Measurements from ENCODE around the gene LTB.

LTB gene

DNA sequence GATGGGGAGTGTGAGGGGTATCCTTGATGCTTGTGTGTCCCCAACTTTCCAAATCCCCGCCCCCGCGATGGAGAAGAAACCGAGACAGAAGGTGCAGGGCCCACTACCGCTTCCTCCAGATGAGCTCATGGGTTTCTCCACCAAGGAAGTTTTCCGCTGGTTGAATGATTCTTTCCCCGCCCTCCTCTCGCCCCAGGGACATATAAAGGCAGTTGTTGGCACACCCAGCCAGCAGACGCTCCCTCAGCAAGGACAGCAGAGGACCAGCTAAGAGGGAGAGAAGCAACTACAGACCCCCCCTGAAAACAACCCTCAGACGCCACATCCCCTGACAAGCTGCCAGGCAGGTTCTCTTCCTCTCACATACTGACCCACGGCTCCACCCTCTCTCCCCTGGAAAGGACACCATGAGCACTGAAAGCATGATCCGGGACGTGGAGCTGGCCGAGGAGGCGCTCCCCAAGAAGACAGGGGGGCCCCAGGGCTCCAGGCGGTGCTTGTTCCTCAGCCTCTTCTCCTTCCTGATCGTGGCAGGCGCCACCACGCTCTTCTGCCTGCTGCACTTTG, 6.8 kb downstream of the LTB start, which contains the start of gene TNF:
Gene TNF, plus strand, starts transcription at position 231 of the 567 bp plus-strand sequence. Its CDS starts 177 bp downstream, at position 408.
- DNase-seq = no peak

DNA sequence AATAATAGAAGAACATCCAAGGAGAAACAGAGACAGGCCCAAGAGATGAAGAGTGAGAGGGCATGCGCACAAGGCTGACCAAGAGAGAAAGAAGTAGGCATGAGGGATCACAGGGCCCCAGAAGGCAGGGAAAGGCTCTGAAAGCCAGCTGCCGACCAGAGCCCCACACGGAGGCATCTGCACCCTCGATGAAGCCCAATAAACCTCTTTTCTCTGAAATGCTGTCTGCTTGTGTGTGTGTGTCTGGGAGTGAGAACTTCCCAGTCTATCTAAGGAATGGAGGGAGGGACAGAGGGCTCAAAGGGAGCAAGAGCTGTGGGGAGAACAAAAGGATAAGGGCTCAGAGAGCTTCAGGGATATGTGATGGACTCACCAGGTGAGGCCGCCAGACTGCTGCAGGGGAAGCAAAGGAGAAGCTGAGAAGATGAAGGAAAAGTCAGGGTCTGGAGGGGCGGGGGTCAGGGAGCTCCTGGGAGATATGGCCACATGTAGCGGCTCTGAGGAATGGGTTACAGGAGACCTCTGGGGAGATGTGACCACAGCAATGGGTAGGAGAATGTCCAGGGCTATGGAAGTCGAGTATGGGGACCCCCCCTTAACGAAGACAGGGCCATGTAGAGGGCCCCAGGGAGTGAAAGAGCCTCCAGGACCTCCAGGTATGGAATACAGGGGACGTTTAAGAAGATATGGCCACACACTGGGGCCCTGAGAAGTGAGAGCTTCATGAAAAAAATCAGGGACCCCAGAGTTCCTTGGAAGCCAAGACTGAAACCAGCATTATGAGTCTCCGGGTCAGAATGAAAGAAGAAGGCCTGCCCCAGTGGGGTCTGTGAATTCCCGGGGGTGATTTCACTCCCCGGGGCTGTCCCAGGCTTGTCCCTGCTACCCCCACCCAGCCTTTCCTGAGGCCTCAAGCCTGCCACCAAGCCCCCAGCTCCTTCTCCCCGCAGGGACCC, 7.8 kb downstream of the LTB start:
- no peak for DNase-seq

DNA sequence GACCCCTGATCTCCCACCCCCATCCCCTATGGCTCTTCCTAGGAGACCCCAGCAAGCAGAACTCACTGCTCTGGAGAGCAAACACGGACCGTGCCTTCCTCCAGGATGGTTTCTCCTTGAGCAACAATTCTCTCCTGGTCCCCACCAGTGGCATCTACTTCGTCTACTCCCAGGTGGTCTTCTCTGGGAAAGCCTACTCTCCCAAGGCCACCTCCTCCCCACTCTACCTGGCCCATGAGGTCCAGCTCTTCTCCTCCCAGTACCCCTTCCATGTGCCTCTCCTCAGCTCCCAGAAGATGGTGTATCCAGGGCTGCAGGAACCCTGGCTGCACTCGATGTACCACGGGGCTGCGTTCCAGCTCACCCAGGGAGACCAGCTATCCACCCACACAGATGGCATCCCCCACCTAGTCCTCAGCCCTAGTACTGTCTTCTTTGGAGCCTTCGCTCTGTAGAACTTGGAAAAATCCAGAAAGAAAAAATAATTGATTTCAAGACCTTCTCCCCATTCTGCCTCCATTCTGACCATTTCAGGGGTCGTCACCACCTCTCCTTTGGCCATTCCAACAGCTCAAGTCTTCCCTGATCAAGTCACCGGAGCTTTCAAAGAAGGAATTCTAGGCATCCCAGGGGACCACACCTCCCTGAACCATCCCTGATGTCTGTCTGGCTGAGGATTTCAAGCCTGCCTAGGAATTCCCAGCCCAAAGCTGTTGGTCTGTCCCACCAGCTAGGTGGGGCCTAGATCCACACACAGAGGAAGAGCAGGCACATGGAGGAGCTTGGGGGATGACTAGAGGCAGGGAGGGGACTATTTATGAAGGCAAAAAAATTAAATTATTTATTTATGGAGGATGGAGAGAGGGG, 8.8 kb downstream of the LTB start:
- no peak for DNase-seq

DNA sequence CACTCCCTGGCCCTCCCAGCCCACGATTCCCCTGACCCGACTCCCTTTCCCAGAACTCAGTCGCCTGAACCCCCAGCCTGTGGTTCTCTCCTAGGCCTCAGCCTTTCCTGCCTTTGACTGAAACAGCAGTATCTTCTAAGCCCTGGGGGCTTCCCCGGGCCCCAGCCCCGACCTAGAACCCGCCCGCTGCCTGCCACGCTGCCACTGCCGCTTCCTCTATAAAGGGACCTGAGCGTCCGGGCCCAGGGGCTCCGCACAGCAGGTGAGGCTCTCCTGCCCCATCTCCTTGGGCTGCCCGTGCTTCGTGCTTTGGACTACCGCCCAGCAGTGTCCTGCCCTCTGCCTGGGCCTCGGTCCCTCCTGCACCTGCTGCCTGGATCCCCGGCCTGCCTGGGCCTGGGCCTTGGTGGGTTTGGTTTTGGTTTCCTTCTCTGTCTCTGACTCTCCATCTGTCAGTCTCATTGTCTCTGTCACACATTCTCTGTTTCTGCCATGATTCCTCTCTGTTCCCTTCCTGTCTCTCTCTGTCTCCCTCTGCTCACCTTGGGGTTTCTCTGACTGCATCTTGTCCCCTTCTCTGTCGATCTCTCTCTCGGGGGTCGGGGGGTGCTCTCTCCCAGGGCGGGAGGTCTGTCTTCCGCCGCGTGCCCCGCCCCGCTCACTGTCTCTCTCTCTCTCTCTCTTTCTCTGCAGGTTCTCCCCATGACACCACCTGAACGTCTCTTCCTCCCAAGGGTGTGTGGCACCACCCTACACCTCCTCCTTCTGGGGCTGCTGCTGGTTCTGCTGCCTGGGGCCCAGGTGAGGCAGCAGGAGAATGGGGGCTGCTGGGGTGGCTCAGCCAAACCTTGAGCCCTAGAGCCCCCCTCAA, 9.9 kb downstream of the LTB start, which contains the start of gene LTA:
Gene LTA, plus strand, starts transcription at position 249 of the 871 bp plus-strand sequence. Its CDS starts 454 bp downstream, at position 703.
- DNase-seq = no peak

DNA sequence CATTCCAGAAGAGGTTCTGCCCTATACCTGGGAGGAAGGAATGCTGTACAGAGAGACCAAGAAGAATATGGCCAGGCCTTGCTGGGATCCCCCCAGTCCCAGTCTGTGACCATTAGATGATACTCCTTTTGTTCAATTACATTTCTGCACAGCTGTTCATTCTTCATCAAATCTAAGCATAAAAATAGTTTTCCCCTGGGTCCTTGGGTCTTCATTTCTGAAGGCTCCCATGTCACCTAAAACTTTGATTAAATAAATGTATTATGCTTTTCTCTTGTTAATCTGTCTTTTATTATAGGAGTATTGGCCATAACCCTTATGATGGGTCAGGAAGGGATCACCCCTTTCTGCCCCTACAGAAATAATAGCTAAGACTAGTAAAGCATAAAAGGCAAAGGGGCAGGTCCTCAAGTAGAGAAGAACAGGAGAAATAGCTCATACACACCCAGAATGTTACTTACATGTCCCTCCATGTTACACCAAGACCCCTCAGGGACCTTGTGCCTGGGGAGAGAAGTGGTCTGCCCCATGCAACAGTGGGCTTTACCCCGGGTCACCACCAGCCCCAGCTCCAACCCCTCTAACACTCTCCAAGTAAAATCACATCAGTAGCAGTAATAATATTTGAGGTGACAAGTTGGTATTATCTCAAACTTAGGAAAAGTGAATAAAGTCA, 12.2 kb downstream of the LTB start:
- DNase-seq = no peak

DNA sequence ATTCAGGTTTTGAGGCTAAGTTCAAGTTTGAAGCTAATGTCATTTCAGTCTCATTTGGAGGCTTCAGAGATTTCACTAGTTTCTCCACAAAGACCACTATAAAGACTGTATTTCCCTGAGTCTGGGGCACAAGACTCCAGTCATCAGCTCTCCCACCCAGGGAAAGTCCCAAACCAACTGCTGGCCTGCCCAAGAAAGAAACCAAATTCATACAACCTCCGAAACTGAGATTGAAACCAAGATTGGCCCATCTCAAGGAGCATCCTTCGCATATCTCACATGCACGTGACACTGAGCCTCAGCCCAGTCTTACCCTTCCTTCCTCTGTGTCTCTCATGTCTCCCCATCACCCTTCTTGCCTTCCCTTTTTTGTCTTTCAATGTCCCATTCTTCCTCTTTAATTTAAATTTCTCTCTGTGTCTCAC, 13.7 kb downstream of the LTB start:
- no peak for DNase-seq

DNA sequence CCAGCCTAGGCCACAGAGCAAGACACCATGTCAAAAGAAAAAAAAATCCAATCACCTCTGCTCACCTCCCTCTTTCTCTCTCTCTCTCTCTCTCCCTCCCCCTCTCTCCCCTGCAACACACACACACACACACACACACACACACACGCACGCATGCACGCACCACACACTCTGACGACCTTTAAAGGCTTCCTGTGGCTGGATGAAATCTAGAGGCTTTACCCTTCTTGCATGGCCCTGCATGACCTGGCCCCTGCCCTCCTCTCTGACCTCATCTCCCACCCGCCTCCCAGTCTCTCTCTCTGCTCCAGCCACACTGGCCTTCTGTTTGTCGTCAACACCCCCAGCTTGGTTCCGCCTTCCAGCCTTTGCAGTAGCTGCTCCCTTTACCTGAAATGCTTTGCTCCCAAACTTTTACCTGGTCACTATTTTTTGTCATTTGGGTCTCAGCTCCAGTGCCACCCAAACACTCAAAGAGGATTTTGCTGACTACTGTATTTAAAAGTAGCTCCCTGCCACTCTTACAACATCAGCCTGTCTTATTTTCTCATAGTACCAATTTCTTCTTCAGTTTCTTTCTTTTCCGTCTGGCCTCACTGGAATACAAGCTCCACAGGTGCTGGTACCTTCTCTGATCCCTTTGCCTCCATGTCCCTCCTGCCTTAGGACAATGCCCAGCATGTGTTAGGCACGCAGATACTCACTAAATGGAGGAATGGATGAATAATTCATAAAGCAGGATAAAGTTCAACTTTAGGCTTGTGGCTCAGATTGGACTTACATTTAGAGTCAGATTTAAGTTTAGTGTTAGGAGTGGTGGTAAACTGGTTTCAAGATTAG, 14.5 kb downstream of the LTB start:
- no peak for DNase-seq

DNA sequence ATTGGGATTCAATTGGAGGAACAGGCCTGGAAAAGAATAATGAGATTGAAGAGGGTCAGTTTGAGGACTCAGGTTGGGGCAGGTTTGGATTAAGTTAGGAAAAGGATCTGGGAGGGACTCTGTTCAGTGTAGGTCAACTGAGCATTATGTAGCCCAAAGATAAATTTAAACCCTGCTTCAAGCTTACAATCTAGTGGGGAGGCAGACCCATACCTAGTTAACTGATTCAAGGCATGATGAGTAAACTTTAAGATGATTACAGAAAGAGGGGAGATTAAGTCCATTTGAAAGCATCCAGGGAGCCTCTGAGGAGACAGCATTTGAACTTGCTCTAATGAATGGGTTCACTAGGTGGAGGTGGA, 21.5 kb downstream of the LTB start:
- DNase-seq = no peak

DNA sequence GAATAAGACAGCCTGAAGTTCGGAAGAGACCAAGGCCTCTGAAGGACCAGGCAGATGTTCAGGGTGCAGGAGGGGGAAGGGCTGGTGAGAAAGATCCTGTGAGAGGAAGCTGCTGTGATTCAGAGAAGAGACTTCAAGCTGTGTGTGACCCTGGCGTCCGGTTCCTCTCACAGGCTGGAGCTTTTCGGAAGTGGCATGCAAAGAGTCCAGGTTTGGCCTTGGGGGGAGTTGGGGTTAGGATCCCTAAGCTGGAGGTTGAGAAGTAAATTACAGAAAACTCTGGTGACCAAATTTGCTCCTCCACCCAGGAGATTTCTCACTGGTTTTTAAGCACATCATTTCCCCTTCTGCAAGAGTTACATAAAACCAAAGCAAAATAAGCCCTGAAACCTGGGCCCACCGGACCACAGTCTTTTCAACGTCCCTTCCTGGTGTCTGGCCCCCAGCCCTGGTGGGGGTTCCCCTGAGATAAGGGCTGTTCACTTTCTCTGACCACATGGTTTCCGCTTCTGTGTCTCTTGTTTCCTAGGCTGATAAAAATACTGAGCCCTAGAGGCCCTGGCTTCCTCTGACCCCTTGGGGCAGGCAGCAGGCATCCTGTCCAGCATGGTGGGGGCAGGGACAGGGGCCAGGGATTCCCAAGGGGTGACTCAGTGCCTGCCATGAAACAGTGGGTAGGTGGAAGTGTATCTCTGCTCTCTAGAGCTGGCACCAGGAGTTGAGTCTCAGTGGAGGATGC, 22.1 kb downstream of the LTB start:
- DNase-seq = peak; percentile 45

DNA sequence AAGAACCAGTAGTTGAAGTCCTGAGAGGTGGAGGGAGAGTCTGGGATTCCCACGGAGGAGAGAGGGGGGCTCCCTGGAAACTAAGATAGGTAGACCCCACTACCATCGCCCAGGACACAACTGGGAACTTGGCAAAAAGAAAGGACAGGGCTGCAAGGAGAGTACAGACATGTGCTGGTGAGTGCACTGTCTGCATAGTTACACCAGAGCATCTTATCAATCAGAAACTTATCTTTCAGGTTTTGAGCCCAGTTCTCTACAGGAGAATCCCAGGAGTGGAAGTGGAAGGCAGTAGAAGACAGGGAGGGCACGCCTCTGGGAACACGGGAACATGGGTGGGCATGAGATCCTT, 22.6 kb downstream of the LTB start:
- DNase-seq = no peak

DNA sequence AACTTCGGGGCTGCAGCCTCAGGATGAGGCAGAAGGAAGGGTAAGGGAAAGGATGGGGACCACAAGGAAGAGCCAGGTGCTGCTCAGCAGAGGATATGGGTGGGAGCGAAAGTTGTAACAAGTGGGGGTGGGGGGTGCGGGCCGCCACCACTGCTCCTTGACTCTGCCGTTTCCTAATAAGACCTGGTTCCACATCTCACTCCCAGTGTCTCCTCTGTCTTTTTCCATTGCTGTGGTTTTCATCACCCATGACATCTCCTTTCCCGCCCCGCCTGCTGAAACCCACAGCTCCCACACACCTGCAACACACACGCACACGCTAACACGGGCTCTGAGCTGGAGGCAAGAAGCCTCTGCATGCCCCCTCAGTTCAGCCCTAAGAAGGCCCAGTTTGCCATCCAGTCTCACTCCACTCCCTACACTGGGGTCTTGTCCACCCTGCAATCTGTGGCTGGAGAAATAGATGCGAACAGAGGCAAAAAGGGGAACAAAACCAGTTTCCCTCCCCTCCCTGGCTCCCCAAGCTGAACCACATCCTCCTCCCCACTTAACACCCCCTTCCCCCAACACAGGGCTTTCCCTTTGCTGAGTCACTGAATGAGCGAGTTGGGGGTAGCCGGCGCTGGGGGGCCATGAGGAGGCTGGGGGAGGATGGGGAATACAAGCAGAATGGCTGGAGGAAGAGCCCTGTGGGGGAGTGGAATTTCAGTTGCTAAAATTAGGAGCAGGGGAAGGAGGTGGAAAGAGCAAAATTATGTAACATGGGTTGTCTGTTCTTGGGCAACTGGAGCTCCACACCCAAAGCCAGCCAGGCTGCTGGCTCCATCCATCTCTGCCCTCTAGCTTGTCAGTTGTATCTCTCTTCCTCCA, 23.4 kb downstream of the LTB start:
- peak; percentile 66 for DNase-seq

DNA sequence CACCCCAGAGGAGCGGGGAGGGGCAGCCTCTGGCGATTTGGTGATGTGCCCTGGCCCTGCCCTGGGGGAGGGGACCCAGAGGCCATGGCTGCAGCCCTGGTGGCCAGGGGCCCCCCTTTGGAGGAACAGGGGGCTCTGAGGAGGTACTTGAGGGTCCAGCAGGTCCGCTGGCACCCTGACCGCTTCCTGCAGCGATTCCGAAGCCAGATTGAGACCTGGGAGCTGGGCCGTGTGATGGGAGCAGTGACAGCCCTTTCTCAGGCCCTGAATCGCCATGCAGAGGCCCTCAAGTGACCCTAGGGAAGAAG, 24.0 kb downstream of the LTB start:
- DNase-seq = no peak

DNA sequence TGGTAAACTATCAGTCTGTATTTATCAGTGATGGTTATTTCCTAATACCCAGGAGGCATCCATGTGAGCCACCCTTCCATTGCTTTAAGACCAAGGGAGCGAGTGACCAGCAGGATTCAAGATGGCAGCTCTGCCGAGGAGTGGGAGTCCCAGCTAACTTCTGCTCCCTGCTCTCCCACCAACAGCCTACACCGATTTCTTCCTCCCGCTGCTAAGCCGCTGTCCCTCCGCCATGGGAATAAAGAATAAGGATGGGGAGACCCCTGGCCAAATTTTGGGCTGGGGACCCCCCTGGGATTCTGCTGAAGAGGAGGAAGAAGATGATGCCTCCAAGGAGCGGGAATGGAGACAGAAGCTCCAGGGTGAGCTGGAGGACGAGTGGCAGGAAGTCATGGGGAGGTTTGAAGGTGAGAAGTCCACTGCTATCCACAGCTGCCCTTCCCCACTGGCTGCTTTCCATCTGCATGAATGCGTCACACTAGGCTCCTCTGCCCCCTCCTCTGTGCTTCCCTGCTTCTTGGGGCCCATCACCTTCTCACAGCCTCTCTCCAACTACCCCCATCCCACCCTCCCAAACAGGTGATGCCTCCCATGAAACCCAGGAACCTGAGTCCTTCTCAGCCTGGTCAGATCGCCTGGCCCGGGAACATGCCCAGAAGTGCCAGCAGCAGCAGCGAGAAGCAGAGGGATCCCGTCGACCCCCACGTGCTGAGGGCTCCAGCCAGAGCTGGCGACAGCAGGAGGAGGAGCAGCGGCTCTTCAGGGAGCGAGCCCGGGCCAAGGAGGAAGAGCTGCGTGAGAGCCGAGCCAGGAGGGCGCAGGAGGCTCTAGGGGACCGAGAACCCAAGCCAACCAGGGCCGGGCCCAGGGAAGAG, 24.5 kb downstream of the LTB start:
- DNase-seq = no peak

DNA sequence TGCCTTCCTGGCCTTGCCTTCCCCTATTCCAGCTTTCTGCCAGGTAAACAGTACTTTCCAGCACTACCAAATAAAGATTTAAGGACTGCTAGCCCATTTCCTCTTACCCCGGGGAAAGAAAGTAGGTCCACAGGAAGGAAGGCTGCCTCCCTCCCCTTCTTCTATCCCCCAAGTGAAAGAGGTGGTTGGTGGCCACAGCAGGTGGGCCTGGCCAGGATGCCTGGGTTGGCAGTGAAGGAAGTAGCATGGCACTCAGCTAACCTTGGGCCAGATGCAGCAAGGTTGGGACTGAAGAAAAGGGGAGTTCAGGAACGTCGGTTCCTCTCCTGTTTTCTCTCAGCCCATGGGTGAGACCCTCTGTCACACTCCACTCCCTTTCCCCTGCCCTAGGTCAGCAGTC, 25.9 kb downstream of the LTB start:
- DNase-seq = no peak

DNA sequence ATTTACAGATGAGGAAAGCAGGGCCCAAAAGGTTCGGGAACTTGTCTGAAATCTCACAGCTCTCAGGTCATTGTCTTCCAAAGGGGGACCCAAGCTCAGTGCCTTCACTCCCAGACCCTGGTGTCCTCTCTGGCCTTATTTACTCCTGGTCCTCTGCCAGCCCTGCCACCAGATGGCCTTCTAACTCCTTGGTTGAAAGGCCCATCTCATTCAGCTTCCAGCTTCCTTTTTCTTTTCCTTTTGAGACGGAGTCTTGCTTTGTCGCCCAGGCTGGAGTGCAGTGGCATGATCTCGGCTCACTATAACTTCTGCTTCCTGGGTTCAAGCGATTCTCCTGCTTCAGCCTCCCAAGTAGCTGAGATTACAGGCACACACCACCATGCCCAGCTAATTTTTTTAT, 30.9 kb downstream of the LTB start:
- DNase-seq = peak; percentile 42

DNA sequence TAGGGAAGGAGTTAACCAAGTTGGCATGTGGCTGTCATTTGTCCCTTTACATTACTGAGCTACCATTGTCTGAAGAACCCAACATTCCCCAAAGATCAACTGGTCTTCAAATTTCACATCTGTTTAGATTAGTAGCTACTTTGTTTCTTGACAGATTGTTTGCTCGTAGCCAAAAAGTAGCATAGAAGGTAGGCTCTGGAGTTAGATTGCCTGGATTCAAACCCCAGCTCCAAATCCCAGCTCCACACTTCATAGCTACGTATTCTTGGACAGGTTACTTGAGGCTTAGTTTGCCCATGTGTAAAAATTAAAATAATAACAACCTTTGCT, 33.7 kb downstream of the LTB start:
- no peak for DNase-seq

DNA sequence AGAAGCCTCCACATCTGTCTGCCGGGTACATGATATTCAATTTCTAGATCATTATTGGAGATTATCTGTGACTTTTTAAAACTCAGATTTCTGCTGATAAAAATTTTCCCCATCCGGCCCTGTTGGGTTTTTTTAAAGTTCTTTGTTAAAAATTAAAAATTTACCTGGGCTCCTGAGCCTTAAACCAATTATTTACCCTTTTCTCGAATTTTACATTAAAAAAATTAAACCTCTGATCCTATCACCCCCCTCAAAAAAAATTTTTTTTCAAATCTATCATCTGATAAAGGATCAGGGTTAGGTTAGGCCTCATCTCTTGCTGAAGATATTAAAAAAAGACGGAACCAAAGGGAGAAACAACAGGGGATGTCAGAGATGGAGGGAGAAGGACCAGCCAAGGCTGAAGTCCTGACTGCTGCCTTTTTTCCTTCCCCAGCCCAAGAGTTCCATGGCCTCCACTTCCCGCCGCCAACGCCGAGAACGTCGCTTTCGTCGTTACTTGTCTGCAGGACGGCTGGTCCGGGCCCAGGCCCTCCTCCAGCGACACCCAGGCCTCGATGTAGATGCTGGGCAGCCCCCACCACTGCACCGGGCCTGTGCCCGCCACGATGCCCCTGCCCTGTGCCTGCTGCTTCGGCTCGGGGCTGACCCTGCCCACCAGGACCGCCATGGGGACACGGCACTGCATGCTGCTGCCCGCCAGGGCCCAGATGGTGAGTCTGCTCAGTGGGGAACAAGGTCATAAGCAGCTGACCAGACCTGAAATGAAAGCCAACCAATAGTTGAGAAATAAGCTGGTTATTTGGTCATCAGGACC, 34.3 kb downstream of the LTB start:
- no peak for DNase-seq

Data from fibroblast of skin of right biceps (primary cell).